Measurements from ENCODE around the gene COL9A1. TPM values are rescaled to one million over a fixed set of nuclear protein-coding genes. Genes with fewer than 3 reads are reported as not detected.

COL9A1 gene
- total RNA-seq, 1 experiment from 2014 or later = not detected

- DNase-seq = no peak
- Mint-ChIP-seq H3K4me1 (ENCODE audit: low read depth, unreplicated experiment) (peaks cover 20% of the 10 kb centered on the region), H3K27ac (ENCODE audit: unreplicated experiment) (no peak overlapping the region), H3K4me3 (ENCODE audit: low read depth, unreplicated experiment) (no peak overlapping the region), H3K27me3 (ENCODE audit: unreplicated experiment) (peaks cover 13% of the 10 kb centered on the region), H3K36me3 (ENCODE audit: insufficient read depth, unreplicated experiment) (no peaks in the 10 kb centered on the region), H3K9me3 (ENCODE audit: low read depth, unreplicated experiment) (no peaks in the 10 kb centered on the region)
- no peak for TF ChIP-seq CTCF (IDR thresholded peaks at IDR 0.05; ENCODE audit: unreplicated experiment)
- no TSS peak for BruUV-seq (replicated peaks)
- intact Hi-C loops (cut with micrococcal nuclease; ENCODE audit: unreplicated experiment) = no loop called here
- CTCF ChIA-PET = no interaction called here
Observed at GRCh38 chr6:70225055-70225454, 77.8 kb downstream of the COL9A1 start.

- H3K4me3 Mint-ChIP-seq (ENCODE audit: low read depth, unreplicated experiment) = no peak overlapping the region
- DNase-seq = no peak
- BruUV-seq (replicated peaks) = no TSS peak
- CTCF ChIA-PET = interaction anchor here (2.4 to 2.8 kb wide), 2 partner anchors 87 to 149 kb away, joined by 10 to 40 read pairs; no protein-coding TSS in a partner anchor
- no peaks in the 10 kb centered on the region for H3K36me3 Mint-ChIP-seq (ENCODE audit: insufficient read depth, unreplicated experiment)
- no peak for TF ChIP-seq CTCF (IDR thresholded peaks at IDR 0.05; ENCODE audit: unreplicated experiment)
- H3K4me1 Mint-ChIP-seq (ENCODE audit: low read depth, unreplicated experiment) = peaks cover 26% of the 10 kb centered on the region
- intact Hi-C loops (cut with micrococcal nuclease; ENCODE audit: unreplicated experiment) = no loop called here
- H3K9me3 Mint-ChIP-seq (ENCODE audit: low read depth, unreplicated experiment) = no peaks in the 10 kb centered on the region
- no peak overlapping the region for H3K27ac Mint-ChIP-seq (ENCODE audit: unreplicated experiment)
- peaks cover 13% of the 10 kb centered on the region for H3K27me3 Mint-ChIP-seq (ENCODE audit: unreplicated experiment)
Observed at GRCh38 chr6:70222439-70222749, 80.5 kb downstream of the COL9A1 start.

GRCh38 chr6:70221715-70222438 is 81.0 kb downstream of the COL9A1 start:
- Mint-ChIP-seq H3K27me3 (ENCODE audit: unreplicated experiment) (peaks cover 13% of the 10 kb centered on the region), H3K36me3 (ENCODE audit: insufficient read depth, unreplicated experiment) (no peaks in the 10 kb centered on the region), H3K9me3 (ENCODE audit: low read depth, unreplicated experiment) (no peaks in the 10 kb centered on the region), H3K27ac (ENCODE audit: unreplicated experiment) (no peak overlapping the region), H3K4me3 (ENCODE audit: low read depth, unreplicated experiment) (no peak overlapping the region), H3K4me1 (ENCODE audit: low read depth, unreplicated experiment) (peaks cover 26% of the 10 kb centered on the region)
- no peak for TF ChIP-seq CTCF (IDR thresholded peaks at IDR 0.05; ENCODE audit: unreplicated experiment)
- BruUV-seq (replicated peaks) = no TSS peak
- intact Hi-C loops (cut with micrococcal nuclease; ENCODE audit: unreplicated experiment) = loop anchor here (1.0 to 2.0 kb wide), 6 partner anchors 67 to 791 kb away; no protein-coding TSS in a partner anchor
- DNase-seq = no peak
- CTCF ChIA-PET = interaction anchor here (0.9 to 2.8 kb wide), 17 partner anchors 9 to 734 kb away, joined by 3 to 48 read pairs (median 7); partner anchors contain the start of gene B3GAT2

GRCh38 chr6:70221025-70221714 is 81.7 kb downstream of the COL9A1 start:
- Mint-ChIP-seq H3K27ac (ENCODE audit: unreplicated experiment) (no peak overlapping the region), H3K4me3 (ENCODE audit: low read depth, unreplicated experiment) (no peak overlapping the region), H3K9me3 (ENCODE audit: low read depth, unreplicated experiment) (no peaks in the 10 kb centered on the region), H3K36me3 (ENCODE audit: insufficient read depth, unreplicated experiment) (no peaks in the 10 kb centered on the region), H3K27me3 (ENCODE audit: unreplicated experiment) (peaks cover 13% of the 10 kb centered on the region), H3K4me1 (ENCODE audit: low read depth, unreplicated experiment) (peaks cover 26% of the 10 kb centered on the region)
- peak; percentile 28 for DNase-seq
- no TSS peak for BruUV-seq (replicated peaks)
- TF ChIP-seq CTCF (IDR thresholded peaks at IDR 0.05; ENCODE audit: unreplicated experiment) = peak; percentile 77
- CTCF ChIA-PET = interaction anchor here (0.6 to 2.8 kb wide), 31 partner anchors 9 to 1124 kb away, joined by 3 to 48 read pairs (median 4); partner anchors contain the start of genes B3GAT2, FAM135A and SDHAF4
- intact Hi-C loops (cut with micrococcal nuclease; ENCODE audit: unreplicated experiment) = loop anchor here (1.0 to 2.0 kb wide), 6 partner anchors 68 to 792 kb away; no protein-coding TSS in a partner anchor

All from Calu3 (cell line).